ENCODE data around the gene MAP4. TPM values are rescaled to one million over a fixed set of nuclear protein-coding genes. Genes with fewer than 3 reads are reported as not detected.

The MAP4 gene
- total and polyA plus RNA-seq, 2 donors (not counting 3 experiments of a cell fraction or from before 2014, with no cell fraction given) = 121 to 290 TPM

GRCh38 chr3:47909607-47910006 is 106.6 kb downstream of the MAP4 start:
- Histone ChIP-seq H2AFZ (ENCODE audit: low read depth, low read length) (no peak overlapping the region), H3K27me3 (ENCODE audit: control insufficient read depth in 2 of 2, insufficient read depth in 2 of 2, low read length in 2 of 2) (no peaks in the 10 kb centered on the region), H3K4me1 (ENCODE audit: control insufficient read depth, extremely low read depth, insufficient read depth, low read length) (peaks cover 18% of the 10 kb centered on the region), H3K9ac (replicated peaks; ENCODE audit: extremely low read depth, insufficient read depth, low read length) (no peak overlapping the region), H3K9me1 (replicated peaks; ENCODE audit: control insufficient read depth, extremely low read depth, insufficient read depth, low read length) (no peaks in the 10 kb centered on the region), H3K4me3 (replicated peaks in 1 of 3; ENCODE audit: insufficient read depth in 1 of 3, low read depth in 1 of 3, low read length in 3 of 3) (no peak overlapping the region), H3K9me3 (replicated peaks; ENCODE audit: control insufficient read depth, insufficient read depth, low read length) (no peaks in the 10 kb centered on the region), H3K27ac (ENCODE audit: insufficient read depth, low read depth, low read length) (no peak overlapping the region), H4K20me1 (replicated peaks; ENCODE audit: control insufficient read depth, extremely low read depth, insufficient read depth, low read length) (no peaks in the 10 kb centered on the region), H3K4me2 (ENCODE audit: insufficient read depth, low read length) (no peak overlapping the region), H3K79me2 (ENCODE audit: control insufficient read depth, insufficient read depth, low read length) (peaks cover 5% of the 10 kb centered on the region), H3K36me3 (ENCODE audit: control insufficient read depth in 2 of 2, extremely low read depth in 1 of 2, insufficient read depth in 2 of 2, low read length in 2 of 2) (peaks cover 8 to 13% of the 10 kb centered on the region in 2 experiments)
- no TSS peak for BruUV-seq (replicated peaks)
- ChIA-PET CTCF (no interaction called here), POLR2A (no interaction called here)
- DNase-seq (ENCODE audit: low read depth, low spot score) = no peak
- intact Hi-C loops (cut with micrococcal nuclease) (no loop called here), dilution Hi-C loops (cut with MboI; ENCODE audit: extremely low pct_ligation_motif_present, low sequenced_read_pairs) (no loop called here)
- TF ChIP-seq MAX (IDR thresholded peaks at IDR 0.05; ENCODE audit: insufficient read depth, insufficient read length) = no peak
- TF ChIP-seq CTCF (IDR thresholded peaks at IDR 0.05; ENCODE audit: extremely low read depth in 1 of 2, insufficient read depth in 1 of 2, low read depth in 1 of 2, low read length in 2 of 2) = no peak
- no peak for TF ChIP-seq EZH2 (IDR thresholded peaks at IDR 0.05; ENCODE audit: borderline replicate concordance, low read depth, low read length, severe bottlenecking)
- no peak for TF ChIP-seq JUN (IDR thresholded peaks at IDR 0.05; ENCODE audit: borderline replicate concordance, insufficient read depth, insufficient read length, low read depth)
- no peak for FAIRE-seq

GRCh38 chr3:47908744-47909143 is 107.5 kb downstream of the MAP4 start:
- no TSS peak for BruUV-seq (replicated peaks)
- H3K9ac ChIP-seq (replicated peaks; ENCODE audit: extremely low read depth, insufficient read depth, low read length) = no peak overlapping the region
- H3K4me2 ChIP-seq (ENCODE audit: insufficient read depth, low read length) = no peak overlapping the region
- no peak for TF ChIP-seq MYC (IDR thresholded peaks at IDR 0.05; ENCODE audit: low read depth, low read length)
- no peak for TF ChIP-seq POLR2A (IDR thresholded peaks at IDR 0.05; ENCODE audit: low read depth, low read length)
- no peak for TF ChIP-seq FOS (IDR thresholded peaks at IDR 0.05; ENCODE audit: borderline replicate concordance, insufficient read depth, low read length)
- no peak for TF ChIP-seq JUN (IDR thresholded peaks at IDR 0.05; ENCODE audit: borderline replicate concordance, insufficient read depth, insufficient read length, low read depth)
- TF ChIP-seq CTCF (IDR thresholded peaks at IDR 0.05; ENCODE audit: extremely low read depth in 1 of 2, insufficient read depth in 1 of 2, low read depth in 1 of 2, low read length in 2 of 2) = no peak
- no peak for TF ChIP-seq EZH2 (IDR thresholded peaks at IDR 0.05; ENCODE audit: borderline replicate concordance, low read depth, low read length, severe bottlenecking)
- no peak for TF ChIP-seq GATA2 (IDR thresholded peaks at IDR 0.05; ENCODE audit: insufficient read depth, insufficient read length, low read depth, low read length)
- TF ChIP-seq POLR2AphosphoS5 (IDR thresholded peaks at IDR 0.05; ENCODE audit: insufficient read depth, low read depth, low read length) = no peak
- no peak for TF ChIP-seq MAX (IDR thresholded peaks at IDR 0.05; ENCODE audit: insufficient read depth, insufficient read length)
- no peak overlapping the region for H3K4me3 ChIP-seq (replicated peaks in 1 of 3; ENCODE audit: insufficient read depth in 1 of 3, low read depth in 1 of 3, low read length in 3 of 3)
- no peak for DNase-seq (ENCODE audit: low read depth, low spot score)
- POLR2A ChIA-PET = no interaction called here
- H3K79me2 ChIP-seq (ENCODE audit: control insufficient read depth, insufficient read depth, low read length) = peaks cover 5% of the 10 kb centered on the region
- no peaks in the 10 kb centered on the region for H3K27me3 ChIP-seq (ENCODE audit: control insufficient read depth in 2 of 2, insufficient read depth in 2 of 2, low read length in 2 of 2)
- peaks cover 18% of the 10 kb centered on the region for H3K4me1 ChIP-seq (ENCODE audit: control insufficient read depth, extremely low read depth, insufficient read depth, low read length)
- H4K20me1 ChIP-seq (replicated peaks; ENCODE audit: control insufficient read depth, extremely low read depth, insufficient read depth, low read length) = no peaks in the 10 kb centered on the region
- CTCF ChIA-PET = interaction anchor here (1.2 to 1.4 kb wide), 2 partner anchors 16 to 71 kb away, joined by 3 to 4 read pairs; no protein-coding TSS in a partner anchor
- H2AFZ ChIP-seq (ENCODE audit: low read depth, low read length) = no peak overlapping the region
- no peaks in the 10 kb centered on the region for H3K9me1 ChIP-seq (replicated peaks; ENCODE audit: control insufficient read depth, extremely low read depth, insufficient read depth, low read length)
- intact Hi-C loops (cut with micrococcal nuclease) = no loop called here
- H3K27ac ChIP-seq (ENCODE audit: insufficient read depth, low read depth, low read length) = no peak overlapping the region
- peaks cover 6 to 11% of the 10 kb centered on the region in 2 experiments for H3K36me3 ChIP-seq (ENCODE audit: control insufficient read depth in 2 of 2, extremely low read depth in 1 of 2, insufficient read depth in 2 of 2, low read length in 2 of 2)
- dilution Hi-C loops (cut with MboI; ENCODE audit: extremely low pct_ligation_motif_present, low sequenced_read_pairs) = no loop called here
- no peak for FAIRE-seq
- H3K9me3 ChIP-seq (replicated peaks; ENCODE audit: control insufficient read depth, insufficient read depth, low read length) = no peaks in the 10 kb centered on the region

Measured in endothelial cell of umbilical vein (primary cell).